ENCODE measurements around the gene SUPT20HL2.

Gene SUPT20HL2

GRCh38 chrX:24271262-24271661, 42.6 kb downstream of the SUPT20HL2 start:
- Histone ChIP-seq H3K4me3 (ENCODE audit: low read length) (no peak overlapping the region), H3K79me2 (ENCODE audit: control insufficient read depth, low read length) (no peaks in the 10 kb centered on the region), H3F3A (ENCODE audit: control insufficient read depth, insufficient read depth) (no peaks in the 10 kb centered on the region), H3K4me2 (ENCODE audit: low read length) (no peak overlapping the region), H3K27me3 (ENCODE audit: control insufficient read depth, low read length) (no peaks in the 10 kb centered on the region), H3K9me3 (ENCODE audit: control insufficient read depth, insufficient read depth, low read length) (no peaks in the 10 kb centered on the region), H3K36me3 (ENCODE audit: control insufficient read depth, low read length) (no peaks in the 10 kb centered on the region), H3K4me1 (ENCODE audit: control insufficient read depth, low read length) (no peaks in the 10 kb centered on the region), H3K9me2 (replicated peaks; ENCODE audit: control insufficient read depth, low read length) (no peaks in the 10 kb centered on the region), H4K20me1 (ENCODE audit: control insufficient read depth, insufficient read depth, low read depth, low read length) (no peaks in the 10 kb centered on the region), H3K27ac (ENCODE audit: low read depth, low read length) (no peak overlapping the region)
- TF ChIP-seq CTCF (IDR thresholded peaks at IDR 0.05; ENCODE audit: low read depth, low read length, poor library complexity, severe bottlenecking) (no peak), EZH2phosphoT487 (IDR thresholded peaks at IDR 0.05; ENCODE audit: borderline replicate concordance, low read length) (no peak)

- Histone ChIP-seq H3K9me3 (ENCODE audit: control insufficient read depth, insufficient read depth, low read length) (no peaks in the 10 kb centered on the region), H3K79me2 (ENCODE audit: control insufficient read depth, low read length) (no peaks in the 10 kb centered on the region), H3K36me3 (ENCODE audit: control insufficient read depth, low read length) (no peaks in the 10 kb centered on the region), H3K4me3 (ENCODE audit: low read length) (no peak overlapping the region), H3K4me1 (ENCODE audit: control insufficient read depth, low read length) (no peaks in the 10 kb centered on the region), H4K20me1 (ENCODE audit: control insufficient read depth, insufficient read depth, low read depth, low read length) (no peaks in the 10 kb centered on the region), H3K9me2 (replicated peaks; ENCODE audit: control insufficient read depth, low read length) (no peaks in the 10 kb centered on the region), H3K4me2 (ENCODE audit: low read length) (no peak overlapping the region), H3K27ac (ENCODE audit: low read depth, low read length) (no peak overlapping the region), H3K27me3 (ENCODE audit: control insufficient read depth, low read length) (no peaks in the 10 kb centered on the region), H3F3A (ENCODE audit: control insufficient read depth, insufficient read depth) (no peaks in the 10 kb centered on the region)
- TF ChIP-seq EZH2phosphoT487 (IDR thresholded peaks at IDR 0.05; ENCODE audit: borderline replicate concordance, low read length), result no peak
- no peak for TF ChIP-seq CTCF (IDR thresholded peaks at IDR 0.05; ENCODE audit: low read depth, low read length, poor library complexity, severe bottlenecking)
Measured at GRCh38 chrX:24268786-24269185, 45.1 kb downstream of the SUPT20HL2 start.

GRCh38 chrX:24266996-24267395, 46.9 kb downstream of the SUPT20HL2 start:
- no peak overlapping the region for H3K4me3 ChIP-seq (ENCODE audit: low read length)
- H3K27me3 ChIP-seq (ENCODE audit: control insufficient read depth, low read length), result no peaks in the 10 kb centered on the region
- no peak overlapping the region for H3K27ac ChIP-seq (ENCODE audit: low read depth, low read length)

More at GRCh38 chrX:24266996-24267395, 46.9 kb downstream of the SUPT20HL2 start:
- H3F3A ChIP-seq (ENCODE audit: control insufficient read depth, insufficient read depth), result no peaks in the 10 kb centered on the region
- H3K36me3 ChIP-seq (ENCODE audit: control insufficient read depth, low read length), result no peaks in the 10 kb centered on the region
- no peaks in the 10 kb centered on the region for H3K9me2 ChIP-seq (replicated peaks; ENCODE audit: control insufficient read depth, low read length)
- H3K4me2 ChIP-seq (ENCODE audit: low read length), result no peak overlapping the region
- H3K79me2 ChIP-seq (ENCODE audit: control insufficient read depth, low read length), result no peaks in the 10 kb centered on the region
- no peak for TF ChIP-seq EZH2phosphoT487 (IDR thresholded peaks at IDR 0.05; ENCODE audit: borderline replicate concordance, low read length)
- TF ChIP-seq CTCF (IDR thresholded peaks at IDR 0.05; ENCODE audit: low read depth, low read length, poor library complexity, severe bottlenecking), result no peak
- no peaks in the 10 kb centered on the region for H3K4me1 ChIP-seq (ENCODE audit: control insufficient read depth, low read length)
- no peaks in the 10 kb centered on the region for H3K9me3 ChIP-seq (ENCODE audit: control insufficient read depth, insufficient read depth, low read length)
- H4K20me1 ChIP-seq (ENCODE audit: control insufficient read depth, insufficient read depth, low read depth, low read length), result no peaks in the 10 kb centered on the region

Measured in DOHH2 (cell line).